ENCODE data around the gene MARCHF2. TPM values are rescaled to one million over a fixed set of nuclear protein-coding genes. Genes with fewer than 3 reads are reported as not detected.

Gene MARCHF2
- total RNA-seq, 4 donors from 2014 or later, result 86.1 to 381 (median 118) TPM

GRCh38 chr19:8461376-8461775 is 48.3 kb downstream of the MARCHF2 start:
- Histone ChIP-seq H3K4me3 (no peak overlapping the region), H3K4me1 (peaks cover 21 to 55% (median 33%) of the 10 kb centered on the region in 4 donors), H3K9me3 (no peaks in the 10 kb centered on the region), H3K36me3 (peaks cover 0 to 37% (median 17%) of the 10 kb centered on the region in 4 donors), H3K27ac (no peak overlapping the region), H3K27me3 (no peaks in the 10 kb centered on the region)
- DNase-seq, result no peak
- in situ Hi-C loops (cut with MboI; ENCODE audit: low pct_ligation_motif_present in 1 of 4, low pct_unique_long_range_greater_than_20kb in 1 of 4, low sequenced_read_pairs in 3 of 4), result no loop called here
- intact Hi-C loops (cut with DNase I; ENCODE audit: low total_unique reads), result no loop called here
- 86 to 100% methylated on average over 4 of the region's 4 CpGs for WGBS, 2 donors (ENCODE audit: low coverage in 1 of 2)
- TF ChIP-seq, protein P1, sequence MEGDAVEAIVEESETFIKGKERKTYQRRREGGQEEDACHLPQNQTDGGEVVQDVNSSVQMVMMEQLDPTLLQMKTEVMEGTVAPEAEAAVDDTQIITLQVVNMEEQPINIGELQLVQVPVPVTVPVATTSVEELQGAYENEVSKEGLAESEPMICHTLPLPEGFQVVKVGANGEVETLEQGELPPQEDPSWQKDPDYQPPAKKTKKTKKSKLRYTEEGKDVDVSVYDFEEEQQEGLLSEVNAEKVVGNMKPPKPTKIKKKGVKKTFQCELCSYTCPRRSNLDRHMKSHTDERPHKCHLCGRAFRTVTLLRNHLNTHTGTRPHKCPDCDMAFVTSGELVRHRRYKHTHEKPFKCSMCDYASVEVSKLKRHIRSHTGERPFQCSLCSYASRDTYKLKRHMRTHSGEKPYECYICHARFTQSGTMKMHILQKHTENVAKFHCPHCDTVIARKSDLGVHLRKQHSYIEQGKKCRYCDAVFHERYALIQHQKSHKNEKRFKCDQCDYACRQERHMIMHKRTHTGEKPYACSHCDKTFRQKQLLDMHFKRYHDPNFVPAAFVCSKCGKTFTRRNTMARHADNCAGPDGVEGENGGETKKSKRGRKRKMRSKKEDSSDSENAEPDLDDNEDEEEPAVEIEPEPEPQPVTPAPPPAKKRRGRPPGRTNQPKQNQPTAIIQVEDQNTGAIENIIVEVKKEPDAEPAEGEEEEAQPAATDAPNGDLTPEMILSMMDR (IDR thresholded peaks at IDR 0.05), result no peak
- TF ChIP-seq POLR2A (IDR thresholded peaks at IDR 0.05) (no peak), POLR2AphosphoS5 (IDR thresholded peaks at IDR 0.05) (no peak), EP300 (IDR thresholded peaks at IDR 0.05; ENCODE audit: low read depth) (no peak)

DNA sequence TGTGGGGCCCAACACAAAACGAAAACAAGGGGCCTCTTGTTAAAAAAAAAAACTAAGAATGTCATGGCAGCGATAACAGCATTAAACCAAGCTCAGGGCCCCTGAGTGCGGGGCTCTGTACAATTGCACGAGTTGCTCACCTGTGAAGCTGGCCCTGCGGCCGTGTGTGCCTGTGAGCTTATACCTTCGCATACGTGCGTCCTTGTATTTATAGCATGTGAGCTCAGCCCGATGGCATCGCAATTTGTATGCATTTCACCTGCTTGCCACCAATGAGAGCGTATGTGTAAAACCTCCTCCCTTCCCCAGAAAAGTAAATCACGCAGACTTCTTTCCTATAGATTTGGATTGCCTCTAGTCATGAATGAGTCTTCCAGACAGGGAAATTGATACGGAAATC is 48.8 kb downstream of the MARCHF2 start:
- H3K36me3 ChIP-seq, result peaks cover 0 to 37% (median 17%) of the 10 kb centered on the region in 4 donors
- in situ Hi-C loops (cut with MboI; ENCODE audit: low pct_ligation_motif_present in 1 of 4, low pct_unique_long_range_greater_than_20kb in 1 of 4, low sequenced_read_pairs in 3 of 4), result no loop called here
- no peak for DNase-seq
- H3K9me3 ChIP-seq, result no peaks in the 10 kb centered on the region
- 89 to 91% methylated on average over 7 to 14 of the region's 14 CpGs for WGBS, 2 donors (ENCODE audit: low coverage in 1 of 2)
- no peak overlapping the region for H3K4me3 ChIP-seq
- peaks cover 21 to 49% (median 33%) of the 10 kb centered on the region in 4 donors for H3K4me1 ChIP-seq
- no peaks in the 10 kb centered on the region for H3K27me3 ChIP-seq
- intact Hi-C loops (cut with DNase I; ENCODE audit: low total_unique reads), result no loop called here
- TF ChIP-seq, protein P1 (IDR thresholded peaks at IDR 0.05), result no peak
- TF ChIP-seq POLR2A (IDR thresholded peaks at IDR 0.05), result no peak
- TF ChIP-seq POLR2AphosphoS5 (IDR thresholded peaks at IDR 0.05), result no peak
- TF ChIP-seq EP300 (IDR thresholded peaks at IDR 0.05; ENCODE audit: low read depth), result no peak
- H3K27ac ChIP-seq, result no peak overlapping the region

- no peak for TF ChIP-seq POLR2A (IDR thresholded peaks at IDR 0.05)
- TF ChIP-seq EP300 (IDR thresholded peaks at IDR 0.05; ENCODE audit: low read depth), result no peak
- 73 to 86% methylated on average over 3 to 5 of the region's 5 CpGs for WGBS, 2 donors (ENCODE audit: low coverage in 1 of 2)
- Histone ChIP-seq H3K9me3 (no peaks in the 10 kb centered on the region), H3K4me3 (no peak overlapping the region), H3K27ac (no peak overlapping the region), H3K4me1 (peaks cover 21 to 43% (median 31%) of the 10 kb centered on the region in 4 donors), H3K36me3 (peaks cover 0 to 41% (median 21%) of the 10 kb centered on the region in 4 donors), H3K27me3 (no peaks in the 10 kb centered on the region)
- intact Hi-C loops (cut with DNase I; ENCODE audit: low total_unique reads) (no loop called here), in situ Hi-C loops (cut with MboI; ENCODE audit: low pct_ligation_motif_present in 1 of 4, low pct_unique_long_range_greater_than_20kb in 1 of 4, low sequenced_read_pairs in 3 of 4) (no loop called here)
- DNase-seq, result no peak
These were observed 49.5 kb downstream of the MARCHF2 start for GRCh38 chr19:8462571-8462970.

DNA sequence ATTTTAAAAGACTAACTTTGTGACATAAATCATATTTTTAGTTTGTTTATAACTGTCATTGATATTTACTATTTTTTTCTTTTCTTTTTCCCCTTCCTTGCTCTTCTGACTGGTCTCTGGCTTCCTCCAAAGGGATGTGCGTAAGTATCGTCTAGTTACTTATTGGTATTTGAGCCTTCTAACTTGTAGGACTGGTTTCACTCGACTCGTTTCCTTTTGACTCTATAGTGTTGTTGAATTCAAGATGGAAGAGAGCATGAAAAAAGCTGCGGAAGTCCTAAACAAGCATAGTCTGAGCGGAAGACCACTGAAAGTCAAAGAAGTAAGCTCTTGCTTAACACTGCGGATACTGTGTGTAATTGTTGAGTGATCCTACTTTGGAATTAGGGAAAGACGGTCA is 50.3 kb downstream of the MARCHF2 start:
- 92% methylated on average over 8 of the region's 8 CpGs for WGBS, 2 donors (ENCODE audit: low coverage in 1 of 2)
- Histone ChIP-seq H3K27ac (no peak overlapping the region), H3K4me1 (peaks cover 18 to 35% (median 24%) of the 10 kb centered on the region in 4 donors), H3K36me3 (peaks cover 0 to 48% (median 23%) of the 10 kb centered on the region in 4 donors), H3K9me3 (no peaks in the 10 kb centered on the region), H3K27me3 (no peaks in the 10 kb centered on the region), H3K4me3 (no peak overlapping the region)
- in situ Hi-C loops (cut with MboI; ENCODE audit: low pct_ligation_motif_present in 1 of 4, low pct_unique_long_range_greater_than_20kb in 1 of 4, low sequenced_read_pairs in 3 of 4) (no loop called here), intact Hi-C loops (cut with DNase I; ENCODE audit: low total_unique reads) (no loop called here)
- no peak for TF ChIP-seq POLR2A (IDR thresholded peaks at IDR 0.05)
- no peak for TF ChIP-seq POLR2AphosphoS5 (IDR thresholded peaks at IDR 0.05)
- TF ChIP-seq EP300 (IDR thresholded peaks at IDR 0.05; ENCODE audit: low read depth), result no peak
- TF ChIP-seq, protein P1 (IDR thresholded peaks at IDR 0.05), result no peak
- DNase-seq, result no peak

DNA sequence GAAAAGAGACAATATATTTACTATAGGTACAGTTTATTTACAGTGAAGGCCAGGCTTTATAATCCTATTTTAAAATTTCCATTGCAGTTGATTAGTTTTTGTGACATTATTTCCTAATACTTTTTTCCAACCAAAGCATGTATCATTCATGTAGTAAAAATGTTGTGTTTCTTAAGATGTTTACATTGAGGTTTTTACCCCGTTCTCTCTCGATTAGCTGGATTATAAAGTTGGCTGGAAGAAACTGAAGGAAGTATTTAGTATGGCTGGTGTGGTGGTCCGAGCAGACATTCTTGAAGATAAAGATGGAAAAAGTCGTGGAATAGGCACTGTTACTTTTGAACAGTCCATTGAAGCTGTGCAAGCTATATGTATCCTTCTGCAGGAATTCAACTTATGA is 52.9 kb downstream of the MARCHF2 start:
- no peaks in the 10 kb centered on the region for H3K27me3 ChIP-seq
- H3K27ac ChIP-seq, result no peak overlapping the region
- 80 to 93% methylated on average over 4 of the region's 4 CpGs for WGBS, 2 donors (ENCODE audit: low coverage in 1 of 2)
- peaks cover 2 to 72% (median 39%) of the 10 kb centered on the region in 4 donors for H3K36me3 ChIP-seq
- DNase-seq, result no peak
- in situ Hi-C loops (cut with MboI; ENCODE audit: low pct_ligation_motif_present in 1 of 4, low pct_unique_long_range_greater_than_20kb in 1 of 4, low sequenced_read_pairs in 3 of 4), result no loop called here
- H3K4me1 ChIP-seq, result peaks cover 0 to 8% (median 4%) of the 10 kb centered on the region in 4 donors
- no peak overlapping the region for H3K4me3 ChIP-seq
- H3K9me3 ChIP-seq, result no peaks in the 10 kb centered on the region
- intact Hi-C loops (cut with DNase I; ENCODE audit: low total_unique reads), result no loop called here
- TF ChIP-seq EP300 (IDR thresholded peaks at IDR 0.05; ENCODE audit: low read depth), result no peak
- no peak for TF ChIP-seq POLR2A (IDR thresholded peaks at IDR 0.05)
- TF ChIP-seq POLR2AphosphoS5 (IDR thresholded peaks at IDR 0.05), result no peak
- TF ChIP-seq, protein P1 (IDR thresholded peaks at IDR 0.05), result no peak

Measured in transverse colon (tissue), 4 donors.